Astrocyte of the spinal cord (primary cell): ENCODE results near the gene FMN1.
A peak's percentile ranks its signal among the peaks of the same experiment; 100 is the strongest.

ENCODE experiments used
- DNase-seq: peaks from one replicate; pipeline ENCODE4 v3.0.0; 2011; ENCODE audit warnings: low read depth, low spot score
- H3K4me3 ChIP-seq: 2 replicates; pipeline ENCODE4 v1.5.1; 2011; ENCODE audit warnings: low read depth, mild to moderate bottlenecking, low read length, moderate library complexity
- in situ Hi-C: cut with HindIII; loops from 2 replicates; pipeline ENCODE4 v1.10.0; 2017; ENCODE audit warnings: low sequenced_read_pairs
- TF ChIP-seq, protein P1 (sequence below): IDR thresholded peaks from 2 replicates; pipeline ENCODE4 v1.5.1; 2012; ENCODE audit warnings: low read depth, mild to moderate bottlenecking, low read length, inconsistent platforms

Gene FMN1

DNA sequence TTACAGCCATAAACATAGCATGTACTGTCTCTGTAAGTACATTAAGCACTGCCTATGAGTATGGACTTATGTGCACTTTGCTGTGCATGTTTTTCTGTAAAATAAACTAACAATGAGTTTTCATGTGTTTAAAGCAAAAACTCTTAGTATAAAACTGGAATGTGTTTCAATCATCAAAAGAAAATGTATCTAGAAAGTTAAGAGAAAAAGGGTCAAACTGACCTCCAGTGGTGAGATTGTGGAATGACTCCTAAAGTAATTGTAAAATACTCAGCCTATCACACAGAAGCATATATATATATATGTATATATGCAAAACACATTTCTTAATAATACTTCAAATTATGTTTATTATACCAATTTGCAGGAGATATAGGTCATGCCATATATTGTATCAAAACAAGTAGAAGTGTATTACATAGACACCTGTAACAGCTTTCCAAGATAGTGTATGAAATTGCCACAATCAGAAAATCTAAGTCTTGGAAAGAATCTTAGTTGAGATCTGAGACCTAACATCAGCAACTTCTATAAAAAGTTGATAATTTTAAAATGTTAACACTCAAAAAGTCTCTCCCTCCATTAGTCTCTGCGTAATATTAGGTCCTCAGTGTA, 199.6 kb downstream of the FMN1 start:
- DNase-seq = peak; percentile 70
- TF ChIP-seq, protein P1, sequence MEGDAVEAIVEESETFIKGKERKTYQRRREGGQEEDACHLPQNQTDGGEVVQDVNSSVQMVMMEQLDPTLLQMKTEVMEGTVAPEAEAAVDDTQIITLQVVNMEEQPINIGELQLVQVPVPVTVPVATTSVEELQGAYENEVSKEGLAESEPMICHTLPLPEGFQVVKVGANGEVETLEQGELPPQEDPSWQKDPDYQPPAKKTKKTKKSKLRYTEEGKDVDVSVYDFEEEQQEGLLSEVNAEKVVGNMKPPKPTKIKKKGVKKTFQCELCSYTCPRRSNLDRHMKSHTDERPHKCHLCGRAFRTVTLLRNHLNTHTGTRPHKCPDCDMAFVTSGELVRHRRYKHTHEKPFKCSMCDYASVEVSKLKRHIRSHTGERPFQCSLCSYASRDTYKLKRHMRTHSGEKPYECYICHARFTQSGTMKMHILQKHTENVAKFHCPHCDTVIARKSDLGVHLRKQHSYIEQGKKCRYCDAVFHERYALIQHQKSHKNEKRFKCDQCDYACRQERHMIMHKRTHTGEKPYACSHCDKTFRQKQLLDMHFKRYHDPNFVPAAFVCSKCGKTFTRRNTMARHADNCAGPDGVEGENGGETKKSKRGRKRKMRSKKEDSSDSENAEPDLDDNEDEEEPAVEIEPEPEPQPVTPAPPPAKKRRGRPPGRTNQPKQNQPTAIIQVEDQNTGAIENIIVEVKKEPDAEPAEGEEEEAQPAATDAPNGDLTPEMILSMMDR = peak; percentile 63
- in situ Hi-C loops = loop anchor here (25.0 kb wide), 1 partner anchor 333 kb away; no protein-coding TSS in a partner anchor
- no peak overlapping the region for H3K4me3 ChIP-seq

DNA sequence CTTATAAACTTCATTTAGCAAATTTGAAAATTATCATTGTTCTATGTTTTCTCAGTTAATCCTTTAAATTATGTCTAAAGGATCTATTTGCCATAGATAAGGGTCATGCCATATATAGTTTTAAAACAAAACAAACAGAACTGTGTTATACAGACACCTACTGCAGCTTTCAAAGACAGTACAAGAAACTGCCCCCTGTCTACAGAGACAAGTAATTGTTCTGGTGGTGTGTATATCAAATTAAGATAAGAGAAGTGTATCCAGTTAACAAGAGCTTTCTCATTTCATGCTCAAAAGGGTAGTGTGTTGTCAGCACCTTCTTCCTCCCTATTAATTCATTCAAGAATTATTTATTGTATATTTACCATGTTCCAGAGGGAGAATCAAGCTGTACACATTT, 201.2 kb downstream of the FMN1 start:
- in situ Hi-C loops = loop anchor here (25.0 kb wide), 1 partner anchor 331 kb away; no protein-coding TSS in a partner anchor
- TF ChIP-seq, protein P1 = peak; percentile 46
- H3K4me3 ChIP-seq = no peak overlapping the region
- DNase-seq = peak; percentile 22

DNA sequence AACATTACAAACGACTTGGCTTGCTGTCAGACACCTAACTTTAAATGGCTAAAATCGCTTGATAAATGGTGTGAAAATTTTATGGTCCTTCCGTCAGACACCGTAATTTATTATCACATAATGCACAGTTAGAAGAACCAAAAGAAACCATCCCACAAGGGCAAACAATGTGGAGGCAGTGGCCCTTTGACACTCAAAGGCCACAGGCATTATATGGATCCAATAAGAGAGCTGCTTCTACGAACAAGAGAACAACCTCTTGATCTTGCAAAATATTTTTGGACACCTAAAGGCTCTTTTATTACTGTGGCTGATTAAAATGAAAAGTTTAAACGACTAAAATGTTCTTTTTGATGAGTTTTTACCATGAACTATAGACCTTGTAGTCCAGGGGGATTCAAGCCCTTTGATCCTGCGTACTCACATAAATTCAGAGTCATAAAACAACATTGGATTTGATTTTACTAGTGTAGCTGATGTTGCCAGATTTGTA, 202.8 kb downstream of the FMN1 start:
- in situ Hi-C loops = loop anchor here (25.0 kb wide), 1 partner anchor 329 kb away; no protein-coding TSS in a partner anchor
- TF ChIP-seq, protein P1 = no peak
- no peak for DNase-seq
- no peak overlapping the region for H3K4me3 ChIP-seq

DNA sequence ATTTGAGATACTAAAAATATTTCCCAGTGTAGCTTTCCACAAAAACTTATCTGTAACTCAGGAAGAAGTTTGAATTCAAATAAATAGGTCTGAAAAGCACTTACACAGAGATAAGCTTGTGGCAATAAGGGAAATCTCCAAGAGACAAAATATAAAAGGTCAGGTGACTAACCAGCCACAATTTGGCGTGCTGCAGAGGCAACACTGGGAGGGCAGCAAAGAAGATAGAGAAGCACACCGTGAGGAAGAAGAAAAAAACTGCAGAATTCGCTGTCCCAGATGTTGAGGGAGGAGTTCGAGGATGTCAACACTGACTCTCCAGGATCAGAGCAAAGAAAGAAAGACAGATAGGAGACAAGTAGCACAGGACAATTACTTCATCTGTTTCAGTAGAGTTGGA, 204.4 kb downstream of the FMN1 start:
- TF ChIP-seq, protein P1 = no peak
- no peak overlapping the region for H3K4me3 ChIP-seq
- DNase-seq = no peak
- in situ Hi-C loops = loop anchor here (25.0 kb wide), 1 partner anchor 328 kb away; no protein-coding TSS in a partner anchor

DNA sequence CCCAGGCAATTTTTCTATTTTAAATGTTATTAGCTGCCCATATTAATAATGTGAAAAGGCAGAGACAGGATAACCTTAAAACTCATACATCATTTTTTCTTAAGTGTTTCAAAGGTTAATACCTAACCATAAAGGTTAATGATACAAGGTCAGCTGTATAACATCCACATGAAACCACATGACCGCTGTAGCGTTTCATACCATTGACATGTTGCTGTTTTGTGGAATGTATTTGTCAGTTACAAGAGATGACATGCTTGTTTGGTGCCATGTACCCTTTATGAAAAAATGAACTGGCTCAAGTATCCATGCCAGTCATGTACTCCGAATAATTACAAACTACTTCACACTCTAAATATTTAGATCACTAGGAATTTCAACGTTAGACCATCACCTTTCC, 207.4 kb downstream of the FMN1 start:
- TF ChIP-seq, protein P1 = no peak
- DNase-seq = no peak
- in situ Hi-C loops = loop anchor here (25.0 kb wide), 1 partner anchor 325 kb away; no protein-coding TSS in a partner anchor
- no peak overlapping the region for H3K4me3 ChIP-seq

DNA sequence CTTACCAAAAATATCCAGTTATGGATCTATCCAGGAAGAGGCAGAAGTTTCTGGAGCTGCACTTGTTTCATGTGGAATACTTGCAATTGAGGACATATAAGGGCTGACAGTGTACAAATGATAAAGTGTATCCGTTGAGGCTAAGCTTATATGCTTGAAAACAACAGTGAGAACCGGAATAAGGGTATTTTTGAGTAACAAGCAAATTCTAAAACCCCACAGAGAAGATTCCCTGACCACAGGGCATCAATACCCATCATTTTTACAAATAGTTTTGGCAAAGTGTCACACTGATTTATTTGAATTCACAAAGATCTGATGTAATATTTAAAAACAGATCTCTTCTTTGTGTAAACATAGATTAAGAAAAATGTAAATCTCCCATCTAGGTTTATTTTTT, 208.4 kb downstream of the FMN1 start:
- TF ChIP-seq, protein P1 = no peak
- in situ Hi-C loops = loop anchor here (25.0 kb wide), 1 partner anchor 324 kb away; no protein-coding TSS in a partner anchor
- no peak for DNase-seq
- no peak overlapping the region for H3K4me3 ChIP-seq
